Psoas muscle (tissue), 8 donors: ENCODE measurements around the gene PPP1CC. TPM values are rescaled to one million over a fixed set of nuclear protein-coding genes. Genes with fewer than 3 reads are reported as not detected.
A peak's percentile ranks its signal among the peaks of the same experiment; 100 is the strongest.

ENCODE experiments used
- ATAC-seq, 4 donors: fragments of 200-7000 bp; cut with Tn5 transposase; one replicate each; pipeline ENCODE4 v1.9.1; 2020; ENCODE audit warnings: moderate library complexity in 3 of 4, mild to moderate bottlenecking in 2 of 4
- DNase-seq, 2 donors: peaks; one replicate each; pipeline ENCODE4 v3.0.0-alpha.2; 2020
- H3K27ac ChIP-seq: fragments of 200-600 bp; one replicate; pipeline ENCODE4 v1.8.0; 2022
- H3K27me3 ChIP-seq, 3 donors: fragments of 200-600 bp in 1 of 3; one replicate each; pipeline versions ENCODE4 v1.6.1 to v1.8.0; 2013 to 2022; ENCODE audit warnings: low read length in 2 of 3, mild to moderate bottlenecking in 2 of 3, moderate library complexity in 1 of 3; ENCODE audit not compliant: insufficient read depth in 3 of 3
- H3K36me3 ChIP-seq, 2 donors: fragments of 200-600 bp in 1 of 2; one replicate each; pipeline versions ENCODE4 v1.6.1 to v1.8.0; 2013 to 2022; ENCODE audit warnings: low read depth in 1 of 2, mild to moderate bottlenecking in 1 of 2, moderate library complexity in 1 of 2; ENCODE audit not compliant: insufficient read depth in 1 of 2
- H3K4me1 ChIP-seq: fragments of 200-600 bp; one replicate; pipeline ENCODE4 v1.8.0; 2022
- H3K4me3 ChIP-seq: fragments of 200-600 bp; one replicate; pipeline ENCODE4 v1.8.0; 2022; ENCODE audit warnings: mild to moderate bottlenecking
- H3K9me3 ChIP-seq: fragments of 200-600 bp; one replicate; pipeline ENCODE4 v1.8.0; 2022
- CTCF ChIP-seq: fragments of 200-600 bp; IDR thresholded peaks from one replicate; pipeline ENCODE4 v1.8.0; 2022; ENCODE audit warnings: antibody characterized with exemption
- WGBS, 3 donors: extraction: QIAGEN DNeasy Blood & Tissue Kit; methylation state at CpG; one replicate each; pipeline versions ENCODE4 v1.1.6 to v1.1.7; 2013; 5-methylcytosine and 5-hydroxymethylcytosine counted together
- intact Hi-C, 2 donors: fragments of 100-400 bp; cut with DNase I; formaldehyde crosslinking; loops; one replicate each; pipeline versions ENCODE4 v1.11.0 to v1.14.2; 2022
- polyA plus RNA-seq, 3 donors: library from polyadenylated mRNA; stranded (reverse); fragments of 200-250 nt; gene quantifications; one replicate each; pipeline ENCODE4 v1.2.3, GENCODE V29; 2013
- total RNA-seq, 4 donors: library from RNA; stranded (reverse); fragmentation: NEBNext Ultra II Directional in 2 of 4; extraction: Animal tissue kit (Norgen Biotek cat#: 25700) in 2 of 4; gene quantifications; one replicate each; pipeline versions ENCODE4 v1.2.1 to v1.2.4, GENCODE V29; 2021 to 2023
- donor health status: healthy with polysubstance abuse.
- donor health status: DM: no; HTN: no; CAD: no; lungs with moderate emphysema.
- donor health status: Bipolar disorder and iron deficiency.
- donor health status: healthy.
- donor health status: DM: yes; HTN: yes; CAD: no.
- donor health status: DM: no; HTN: no; CAD: no.
- donor health status: DM: no; HTN: no; CAD: no.
- donor health status: DM: yes; HTN: yes; CAD: no.

Gene PPP1CC
- total and polyA plus RNA-seq, 7 donors = 82.5 to 222 (median 129) TPM

DNA sequence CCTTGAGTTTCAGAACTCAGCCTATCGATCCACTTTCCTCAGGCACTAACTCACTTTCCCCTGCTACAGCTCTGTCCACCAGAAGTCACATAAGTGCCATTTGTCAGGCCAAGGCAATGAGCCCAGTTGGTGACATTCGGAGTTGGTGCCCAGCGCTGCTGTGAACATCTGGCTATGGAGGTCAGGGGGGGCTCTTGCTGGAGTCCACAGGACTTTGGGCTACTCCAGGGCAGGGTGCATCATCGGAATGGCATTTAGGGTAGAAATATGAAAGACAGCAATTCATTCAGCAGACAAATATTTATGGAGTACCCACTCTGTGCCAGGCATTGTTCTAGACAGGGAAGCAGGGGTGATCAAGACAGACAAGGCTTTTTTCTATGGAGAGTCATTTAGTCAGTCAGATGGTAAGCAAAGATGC is 1.5 kb upstream of the PPP1CC start:
- no peaks in the 10 kb centered on the region for H3K27me3 ChIP-seq
- H3K27ac ChIP-seq = no peak overlapping the region
- ATAC-seq (no peak), DNase-seq (peak in 1 of 2 donors; percentile 61)
- intact Hi-C loops = no loop called here
- H3K36me3 ChIP-seq = no peaks in the 10 kb centered on the region
- H3K4me3 ChIP-seq = peak overlapping the region; percentile 81
- peaks cover 37% of the 10 kb centered on the region for H3K4me1 ChIP-seq
- WGBS, 3 donors = 47 to 52% (median 50%) methylated on average over 4 of the region's 4 CpGs
- no peaks in the 10 kb centered on the region for H3K9me3 ChIP-seq
- no peak for TF ChIP-seq CTCF

GRCh38 chr12:110743571-110744093 is 941 bp upstream of the PPP1CC start:
- Histone ChIP-seq H3K4me1 (peaks cover 43% of the 10 kb centered on the region), H3K9me3 (no peaks in the 10 kb centered on the region), H3K27ac (peak overlapping the region; percentile 90), H3K27me3 (no peaks in the 10 kb centered on the region), H3K4me3 (peak overlapping the region; percentile 81), H3K36me3 (no peaks in the 10 kb centered on the region)
- intact Hi-C loops = loop anchor here in 1 of 2 donors (2.0 kb wide), 1 partner anchor 145 kb away; no protein-coding TSS in a partner anchor
- 14 to 15% (median 15%) methylated on average over 26 of the region's 26 CpGs for WGBS, 3 donors
- DNase-seq (peak; percentile 33 to 60), ATAC-seq (no peak)
- TF ChIP-seq CTCF = no peak

GRCh38 chr12:110742096-110742717 is 484 bp downstream of the PPP1CC start:
- Histone ChIP-seq H3K27ac (peak overlapping the region; percentile 90), H3K9me3 (no peaks in the 10 kb centered on the region), H3K27me3 (no peaks in the 10 kb centered on the region), H3K4me1 (peaks cover 54% of the 10 kb centered on the region), H3K36me3 (no peaks in the 10 kb centered on the region), H3K4me3 (peak overlapping the region; percentile 81)
- ATAC-seq (peak; percentile 33 to 58 (median 44)), DNase-seq (peak; percentile 41 to 71)
- WGBS, 3 donors = 0 to 1% (median 0%) methylated on average over 37 to 44 of the region's 44 CpGs
- intact Hi-C loops = loop anchor here in 1 of 2 donors (2.0 kb wide), 1 partner anchor 147 kb away; no protein-coding TSS in a partner anchor
- no peak for TF ChIP-seq CTCF

GRCh38 chr12:110741341-110742095 is 1.2 kb downstream of the PPP1CC start:
- Histone ChIP-seq H3K4me1 (peaks cover 61% of the 10 kb centered on the region), H3K27me3 (no peaks in the 10 kb centered on the region), H3K36me3 (no peaks in the 10 kb centered on the region), H3K4me3 (peak overlapping the region; percentile 81), H3K27ac (peak overlapping the region; percentile 90), H3K9me3 (no peaks in the 10 kb centered on the region)
- peak in 2 of 4 donors; percentile 54 to 63 for ATAC-seq
- TF ChIP-seq CTCF = no peak
- intact Hi-C loops = loop anchor here in 1 of 2 donors (2.0 kb wide), 1 partner anchor 147 kb away; no protein-coding TSS in a partner anchor
- no peak for DNase-seq
- WGBS, 3 donors = 2 to 5% (median 2%) methylated on average over 14 of the region's 14 CpGs
